H9 (cell line): ENCODE results near the gene TTC7B. TPM values are rescaled to one million over a fixed set of nuclear protein-coding genes. Genes with fewer than 3 reads are reported as not detected.
A peak's percentile ranks its signal among the peaks of the same experiment; 100 is the strongest.

Source experiments
- DNase-seq: peaks from one replicate; pipeline ENCODE4 v3.0.0-alpha.2; 2017
- H2AFZ ChIP-seq: one replicate; pipeline ENCODE4 v1.6.1; 2013; ENCODE audit warnings: mild to moderate bottlenecking, low read length, control low read depth, moderate library complexity
- H2AK5ac ChIP-seq: 2 replicates; pipeline ENCODE4 v1.6.1; 2013; ENCODE audit warnings: low read length, control low read depth, mixed read lengths; ENCODE audit not compliant: insufficient read length
- H2BK120ac ChIP-seq: one replicate; pipeline ENCODE4 v1.6.1; 2013; ENCODE audit warnings: low read depth, mild to moderate bottlenecking, low read length, control low read depth, inconsistent platforms; ENCODE audit not compliant: poor library complexity, severe bottlenecking
- H2BK12ac ChIP-seq: 2 replicates; pipeline ENCODE4 v1.6.1; 2013; ENCODE audit warnings: low read length, control low read depth, mixed read lengths, low read depth; ENCODE audit not compliant: insufficient read length
- H2BK15ac ChIP-seq: 2 replicates; pipeline ENCODE4 v1.6.1; 2013; ENCODE audit warnings: low read depth, low read length, control low read depth
- H2BK20ac ChIP-seq: one replicate; pipeline ENCODE4 v1.6.1; 2013; ENCODE audit warnings: low read depth, mild to moderate bottlenecking, low read length, control low read depth, inconsistent platforms; ENCODE audit not compliant: poor library complexity, severe bottlenecking
- H2BK5ac ChIP-seq: 2 replicates; pipeline ENCODE4 v1.6.1; 2013; ENCODE audit warnings: low read length, control low read depth, mixed read lengths; ENCODE audit not compliant: insufficient read length
- H3K14ac ChIP-seq: 2 replicates; pipeline ENCODE4 v1.6.1; 2013; ENCODE audit warnings: low read length, control low read depth; ENCODE audit not compliant: insufficient read depth
- H3K18ac ChIP-seq: 2 replicates; pipeline ENCODE4 v1.6.1; 2013; ENCODE audit warnings: low read depth, mild to moderate bottlenecking, mixed read lengths, low read length, control low read depth; ENCODE audit not compliant: insufficient read length
- H3K23ac ChIP-seq: 2 replicates; pipeline ENCODE4 v1.6.1; 2013; ENCODE audit warnings: low read length, control low read depth, mixed read lengths, low read depth; ENCODE audit not compliant: insufficient read length
- H3K23me2 ChIP-seq: 2 replicates; pipeline ENCODE4 v1.6.1; 2013; ENCODE audit warnings: low read depth, mild to moderate bottlenecking, mixed read lengths, low read length, control low read depth; ENCODE audit not compliant: insufficient read length, poor library complexity, severe bottlenecking
- H3K27ac ChIP-seq: 2 replicates; pipeline ENCODE4 v1.5.1; 2013; ENCODE audit warnings: low read length, control low read depth, mixed read lengths, low read depth; ENCODE audit not compliant: insufficient read length
- H3K27me3 ChIP-seq: 2 replicates; pipeline ENCODE4 v1.6.1; 2013; ENCODE audit warnings: low read length, control low read depth, inconsistent platforms; ENCODE audit not compliant: insufficient read depth
- H3K4ac ChIP-seq: 2 replicates; pipeline ENCODE4 v1.6.1; 2013; ENCODE audit warnings: low read depth, mild to moderate bottlenecking, control low read depth, inconsistent platforms, low read length, moderate library complexity
- H3K4me1 ChIP-seq: 2 replicates; pipeline ENCODE4 v1.6.1; 2013; ENCODE audit warnings: low read length, control low read depth, inconsistent platforms; ENCODE audit not compliant: insufficient read depth
- H3K4me2 ChIP-seq: 2 replicates; pipeline ENCODE4 v1.6.1; 2013; ENCODE audit warnings: low read length, control low read depth, mixed read lengths; ENCODE audit not compliant: insufficient read length, insufficient read depth
- H3K56ac ChIP-seq: 2 replicates; pipeline ENCODE4 v1.6.1; 2013; ENCODE audit warnings: low read depth, mild to moderate bottlenecking, mixed read lengths, low read length, control low read depth; ENCODE audit not compliant: insufficient read length
- H3K79me1 ChIP-seq: 2 replicates; pipeline ENCODE4 v1.6.1; 2013; ENCODE audit warnings: low read depth, mild to moderate bottlenecking, moderate library complexity, low read length, control low read depth, inconsistent platforms; ENCODE audit not compliant: insufficient read depth, poor library complexity, severe bottlenecking
- H3K79me2 ChIP-seq: 2 replicates; pipeline ENCODE4 v1.6.1; 2013; ENCODE audit warnings: low read length, control low read depth, inconsistent platforms; ENCODE audit not compliant: insufficient read depth
- H3K9ac ChIP-seq: 2 replicates; pipeline ENCODE4 v1.6.1; 2013; ENCODE audit warnings: low read length, control low read depth, mixed read lengths; ENCODE audit not compliant: insufficient read length; ENCODE audit errors: extremely low read depth
- H3K9me3 ChIP-seq: one replicate; pipeline ENCODE4 v1.6.1; 2013; ENCODE audit warnings: low read depth, low read length, inconsistent platforms; ENCODE audit not compliant: control insufficient read depth
- H3T11ph ChIP-seq: one replicate; pipeline ENCODE4 v1.6.1; 2013; ENCODE audit warnings: mild to moderate bottlenecking, low read length, control low read depth, inconsistent platforms
- H4K20me1 ChIP-seq: one replicate; pipeline ENCODE4 v1.6.1; 2013; ENCODE audit not compliant: control insufficient read depth, insufficient read length, insufficient read depth
- H4K5ac ChIP-seq: 2 replicates; pipeline ENCODE4 v1.6.1; 2013; ENCODE audit warnings: low read depth, mild to moderate bottlenecking, mixed read lengths, low read length, control low read depth; ENCODE audit not compliant: insufficient read length
- H4K8ac ChIP-seq: replicated peaks from 2 replicates; pipeline ENCODE4 v1.6.1; 2013; ENCODE audit warnings: low read length, control low read depth, mixed read lengths, low read depth; ENCODE audit not compliant: insufficient read length
- H4K91ac ChIP-seq: 2 replicates; pipeline ENCODE4 v1.6.1; 2013; ENCODE audit warnings: low read depth, mild to moderate bottlenecking, moderate library complexity, mixed read lengths, low read length, control low read depth; ENCODE audit not compliant: insufficient read length
- H3K27ac Mint-ChIP-seq, 3 experiments: 2 replicates in 2 of 3; 3 replicates in 1 of 3; pipeline ENCODE4 v1.8.0; 2020 to 2021; ENCODE audit warnings: mixed read lengths in 3 of 3, mild to moderate bottlenecking in 1 of 3, moderate library complexity in 1 of 3
- H3K27me3 Mint-ChIP-seq: 2 replicates; pipeline ENCODE4 v1.8.0; 2021; ENCODE audit warnings: low read depth, mild to moderate bottlenecking, moderate library complexity, mixed read lengths
- H3K36me3 Mint-ChIP-seq, 3 experiments: 2 replicates in 2 of 3; 3 replicates in 1 of 3; pipeline ENCODE4 v1.8.0; 2020 to 2021; ENCODE audit warnings: low read depth in 3 of 3, mixed read lengths in 3 of 3; ENCODE audit not compliant: insufficient read depth in 1 of 3
- H3K4me1 Mint-ChIP-seq, 2 experiments: 2 replicates each; pipeline ENCODE4 v1.8.0; 2020; ENCODE audit warnings: mixed read lengths in 2 of 2
- H3K4me3 Mint-ChIP-seq, 2 experiments: 2 replicates in 1 of 2; 3 replicates in 1 of 2; pipeline ENCODE4 v1.8.0; 2020 to 2021; ENCODE audit warnings: mild to moderate bottlenecking in 2 of 2, mixed read lengths in 2 of 2, moderate library complexity in 1 of 2
- H3K9me3 Mint-ChIP-seq, 2 experiments: 2 replicates in 1 of 2; 3 replicates in 1 of 2; pipeline ENCODE4 v1.8.0; 2020; ENCODE audit warnings: mild to moderate bottlenecking in 2 of 2, mixed read lengths in 2 of 2, moderate library complexity in 1 of 2
- CTCF ChIP-seq: fragments of 200-600 bp; sonication (generic); conservative IDR thresholded peaks from 3 replicates; pipeline ENCODE4 v1.8.0; 2021; ENCODE audit warnings: antibody characterized with exemption, mild to moderate bottlenecking
- WGBS: extraction: QIAGEN DNeasy Blood & Tissue Kit; methylation state at CpG from one replicate; pipeline ENCODE4 v1.1.7; 2013; ENCODE audit warnings: missing lambda C conversion rate, low lambda C conversion rate, mixed read lengths; ENCODE audit not compliant: insufficient read length; ENCODE audit errors: extremely low coverage; 5-methylcytosine and 5-hydroxymethylcytosine counted together
- total RNA-seq: library from RNA; stranded (reverse); gene quantifications from 2 replicates; pipeline ENCODE4 v1.2.1, GENCODE V29; 2021

Gene TTC7B
- total RNA-seq, 1 experiment from 2014 or later = 33.7 TPM

GRCh38 chr14:90510159-90510558 lies 306.1 kb downstream of the TTC7B start:
- H4K8ac ChIP-seq = no peak overlapping the region
- H3K23ac ChIP-seq = no peak overlapping the region
- peaks cover 3% of the 10 kb centered on the region; the same call in 1 of the 2 replicates for H3K4me1 ChIP-seq
- no peaks in the 10 kb centered on the region for H3K79me2 ChIP-seq
- H3K4ac ChIP-seq = no peak overlapping the region
- Mint-ChIP-seq H3K36me3 (no peaks in the 10 kb centered on the region), H3K27ac (peak overlapping the region in 2 of 3 experiments; percentile 91; a peak in 3 of 7 replicates), H3K4me3 (no peak overlapping the region), H3K27me3 (peaks cover 2% of the 10 kb centered on the region; the same call in 1 of the 2 replicates), H3K9me3 (no peaks in the 10 kb centered on the region; a peak in 1 of 5 replicates), H3K4me1 (peaks cover 42 to 51% of the 10 kb centered on the region in 2 experiments)
- H2BK15ac ChIP-seq = no peak overlapping the region
- H2BK120ac ChIP-seq = no peak overlapping the region
- no peak overlapping the region for H3K9ac ChIP-seq
- H2AFZ ChIP-seq = no peak overlapping the region
- no CpG with 5 or more reads among the region's 9 CpGs for WGBS
- no peak overlapping the region for H3K18ac ChIP-seq
- no peaks in the 10 kb centered on the region for H4K20me1 ChIP-seq
- no peaks in the 10 kb centered on the region for H3K9me3 ChIP-seq
- no peak overlapping the region for H3K4me2 ChIP-seq
- no peaks in the 10 kb centered on the region for H3K27me3 ChIP-seq
- no peak overlapping the region for H3T11ph ChIP-seq
- H2BK20ac ChIP-seq = no peak overlapping the region
- no peak overlapping the region for H4K5ac ChIP-seq
- peak; percentile 63 for DNase-seq
- no peak overlapping the region for H2BK5ac ChIP-seq
- H2BK12ac ChIP-seq = no peak overlapping the region
- H3K23me2 ChIP-seq = no peaks in the 10 kb centered on the region
- no peak overlapping the region for H3K14ac ChIP-seq
- H3K27ac ChIP-seq = no peak overlapping the region
- H2AK5ac ChIP-seq = no peak overlapping the region
- TF ChIP-seq CTCF = no peak
- H3K56ac ChIP-seq = no peak overlapping the region
- no peaks in the 10 kb centered on the region for H3K79me1 ChIP-seq
- no peak overlapping the region for H4K91ac ChIP-seq
